HG02852 (cell line): Measurements from ENCODE around the gene CHST2.

ENCODE experiments used
- ATAC-seq: cut with Tn5 transposase; IDR thresholded peaks from one replicate; pipeline ENCODE4 v1.9.1; 2021; ENCODE audit warnings: mild to moderate bottlenecking, moderate library complexity; ENCODE audit not compliant: unreplicated experiment

The CHST2 gene

DNA sequence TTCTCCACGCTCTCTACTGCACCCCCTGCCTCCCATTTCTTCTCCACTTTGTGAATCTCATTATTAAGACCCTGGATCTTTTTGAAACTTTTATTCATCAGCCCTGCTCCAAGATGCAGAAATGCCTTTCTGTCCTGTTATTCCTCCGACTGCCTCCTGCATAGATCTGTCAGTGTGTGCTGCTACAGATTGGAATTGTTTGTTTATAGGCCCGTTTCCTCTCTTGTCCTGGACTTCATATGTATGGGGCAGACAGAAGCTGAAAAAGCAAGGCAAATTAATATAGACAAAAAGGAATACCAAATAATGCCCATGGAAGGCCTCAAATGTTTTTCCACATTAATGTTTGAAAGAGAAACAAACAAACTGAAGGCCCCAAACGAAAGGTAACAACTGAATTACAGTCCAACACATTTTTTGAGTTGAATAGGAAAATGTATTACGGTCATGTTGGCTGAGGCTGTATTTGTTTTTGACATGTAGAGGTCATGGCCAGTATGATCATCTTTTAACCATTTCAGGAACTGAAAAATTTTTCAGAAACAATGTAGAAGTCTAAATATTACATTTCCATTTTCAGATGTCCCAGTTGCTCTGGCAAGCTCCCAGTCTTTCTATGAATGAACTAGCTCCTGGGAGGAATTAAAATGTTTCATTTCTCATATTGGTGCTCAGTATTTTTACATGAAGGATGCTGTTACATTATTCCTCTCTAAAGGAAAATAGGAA is 8.8 kb downstream of the CHST2 start:
- no peak for ATAC-seq

DNA sequence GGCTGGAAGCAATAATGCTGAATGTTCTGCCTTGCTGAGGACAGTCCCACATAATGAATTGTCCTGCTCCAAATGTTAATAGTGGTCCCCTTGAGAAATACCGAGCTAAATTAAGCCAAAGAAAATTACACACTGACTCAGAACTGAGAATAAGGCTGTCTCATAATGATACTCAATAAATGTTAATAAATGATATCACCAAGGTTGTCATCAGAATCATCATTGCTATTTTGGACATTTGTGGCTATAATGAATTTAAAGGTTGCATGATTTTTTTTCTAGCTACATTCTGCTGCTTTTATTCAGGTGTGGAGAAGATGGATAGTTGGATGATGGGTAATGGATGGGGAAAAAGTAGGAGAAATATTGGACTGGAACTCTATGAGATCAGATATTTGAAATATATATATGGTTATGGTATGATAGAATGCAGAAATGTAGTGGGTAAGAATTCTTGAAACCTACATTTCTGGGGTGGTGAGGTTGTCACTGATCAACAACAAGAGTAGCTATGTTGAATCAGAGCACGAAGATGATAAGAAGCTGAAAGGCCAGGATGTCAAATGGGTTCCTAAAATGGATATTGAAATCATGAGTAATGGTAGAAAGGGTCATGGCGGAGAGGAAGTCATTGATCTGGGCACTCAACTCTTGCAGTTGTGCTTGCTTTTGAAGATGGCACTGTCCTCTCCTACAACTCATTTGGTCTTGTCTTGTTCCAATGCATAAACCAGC is 12.8 kb downstream of the CHST2 start:
- ATAC-seq, result no peak

GRCh38 chr3:143134471-143134870 is 14.9 kb downstream of the CHST2 start:
- no peak for ATAC-seq

DNA sequence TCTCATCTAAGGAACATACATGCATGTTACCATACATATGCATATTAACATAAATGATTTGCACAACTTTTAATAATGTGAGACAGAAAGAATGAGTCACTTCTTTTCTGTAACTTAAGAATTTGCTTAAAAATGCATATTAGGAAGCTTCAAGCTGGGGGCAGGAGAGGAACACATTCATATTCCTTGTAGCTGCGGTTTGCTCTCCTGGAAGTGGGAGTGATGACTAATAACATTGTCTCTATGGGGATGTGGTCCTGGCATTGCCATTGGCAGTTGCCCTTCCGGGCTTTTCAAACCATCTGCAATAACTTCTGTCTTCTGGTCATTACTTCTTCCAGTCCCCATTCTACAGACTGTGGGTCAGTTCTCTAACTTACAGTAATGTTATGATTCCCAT is 15.6 kb downstream of the CHST2 start:
- no peak for ATAC-seq

GRCh38 chr3:143137435-143138036 is 18.0 kb downstream of the CHST2 start:
- no peak for ATAC-seq

DNA sequence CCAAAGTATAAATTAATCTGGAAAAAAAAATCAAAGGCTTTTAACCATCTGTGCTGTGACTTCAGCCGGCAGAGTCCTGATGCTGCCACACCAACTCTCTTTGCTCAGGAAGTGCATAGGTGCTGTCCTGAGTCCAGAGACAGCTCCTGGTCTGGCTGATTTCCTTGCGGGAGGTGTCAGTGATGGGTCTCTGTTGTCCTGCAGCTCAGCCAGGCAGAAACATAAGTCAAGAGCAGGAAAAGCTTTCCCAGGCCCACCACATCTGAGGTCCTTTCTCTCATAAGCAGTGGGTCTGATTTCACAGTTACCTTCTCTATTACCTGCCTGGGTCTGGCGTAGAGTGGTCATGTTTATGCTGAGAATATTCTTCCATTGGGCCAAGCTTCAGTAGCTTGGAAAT is 19.4 kb downstream of the CHST2 start:
- no peak for ATAC-seq

DNA sequence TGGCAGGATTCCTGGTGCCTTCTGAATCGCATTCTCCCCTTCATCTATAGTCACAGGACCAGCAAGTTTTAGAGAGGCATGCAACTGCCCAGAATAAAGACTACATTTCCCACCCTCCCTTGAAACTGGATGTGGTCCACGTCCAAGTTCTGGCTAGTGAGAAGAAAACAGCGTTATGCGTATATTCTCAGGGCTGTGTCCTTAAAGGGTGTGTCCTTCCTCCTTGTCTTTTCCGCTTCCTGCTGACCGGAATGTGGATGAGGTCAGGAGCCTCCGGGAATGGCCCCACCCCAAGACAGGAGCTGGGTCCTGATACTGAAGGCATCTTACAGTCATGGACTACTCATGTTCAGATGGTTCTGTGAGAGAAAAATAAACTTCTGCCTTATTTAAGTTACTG is 20.2 kb downstream of the CHST2 start:
- no peak for ATAC-seq

DNA sequence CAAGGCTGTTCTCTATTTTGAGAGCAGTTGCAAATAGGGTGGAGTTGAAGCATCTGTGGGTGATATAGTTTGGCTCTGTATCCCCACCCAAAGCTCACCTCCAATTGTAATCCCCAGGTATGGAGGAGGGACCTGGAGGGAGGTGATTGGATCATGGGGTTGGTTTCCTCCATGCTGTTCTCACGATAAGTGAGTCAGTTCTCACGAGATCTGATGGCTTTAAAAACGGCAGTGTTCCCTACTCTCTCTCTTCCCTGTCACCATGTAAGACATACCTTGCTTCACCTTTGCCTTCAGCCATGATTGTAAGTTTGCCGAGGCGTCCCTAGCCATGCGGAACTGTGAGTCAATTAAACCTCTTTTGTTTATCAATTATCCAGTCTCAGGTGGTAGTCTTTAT is 21.0 kb downstream of the CHST2 start:
- no peak for ATAC-seq

DNA sequence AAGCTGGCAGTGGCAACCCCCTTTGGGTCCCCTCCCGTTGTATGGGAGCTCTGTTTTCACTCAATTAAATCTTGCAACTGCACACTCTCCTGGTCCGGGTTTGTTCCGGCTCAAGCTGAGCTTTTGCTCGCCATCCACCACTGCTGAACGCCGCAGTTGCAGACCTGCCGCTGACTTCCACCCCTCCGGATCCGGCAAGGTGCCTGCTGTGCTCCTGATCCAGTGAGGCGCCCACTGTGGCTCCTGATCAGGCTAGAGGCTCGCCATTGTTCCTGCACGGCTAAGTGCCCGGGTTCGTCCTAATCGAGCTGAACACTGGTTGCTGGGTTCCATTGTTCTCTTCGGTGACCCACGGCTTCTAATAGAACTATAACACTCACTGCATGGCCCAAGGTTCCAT is 22.8 kb downstream of the CHST2 start:
- no peak for ATAC-seq

- ATAC-seq, result no peak
Measured at GRCh38 chr3:143145906-143146305, 26.3 kb downstream of the CHST2 start.

- ATAC-seq, result no peak
Measured at GRCh38 chr3:143146486-143147274, 27.1 kb downstream of the CHST2 start.

DNA sequence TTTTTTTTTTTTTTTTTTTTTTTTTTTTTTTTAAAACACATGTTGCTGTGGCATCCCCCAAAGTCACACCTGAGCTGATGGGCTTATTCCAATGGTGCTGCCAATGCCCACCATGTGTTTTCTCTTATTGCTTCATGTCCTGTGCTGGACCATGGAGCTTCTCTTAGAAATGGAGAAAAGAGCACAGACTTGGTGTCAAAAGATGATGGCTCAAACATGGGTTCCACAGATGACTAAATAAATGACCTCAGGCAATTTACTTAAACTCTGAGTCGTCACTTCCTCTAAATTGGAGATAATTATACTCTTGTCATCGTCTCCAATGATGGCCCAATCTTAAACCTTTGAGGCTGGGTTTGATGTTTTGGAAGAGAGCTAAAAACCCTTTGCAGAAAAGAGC is 28.1 kb downstream of the CHST2 start:
- no peak for ATAC-seq

- ATAC-seq, result no peak
Measured at GRCh38 chr3:143150071-143150470, 30.5 kb downstream of the CHST2 start.

GRCh38 chr3:143151004-143151731 is 31.6 kb downstream of the CHST2 start:
- no peak for ATAC-seq

- ATAC-seq, result no peak
Measured at GRCh38 chr3:143152043-143152442, 32.5 kb downstream of the CHST2 start.

DNA sequence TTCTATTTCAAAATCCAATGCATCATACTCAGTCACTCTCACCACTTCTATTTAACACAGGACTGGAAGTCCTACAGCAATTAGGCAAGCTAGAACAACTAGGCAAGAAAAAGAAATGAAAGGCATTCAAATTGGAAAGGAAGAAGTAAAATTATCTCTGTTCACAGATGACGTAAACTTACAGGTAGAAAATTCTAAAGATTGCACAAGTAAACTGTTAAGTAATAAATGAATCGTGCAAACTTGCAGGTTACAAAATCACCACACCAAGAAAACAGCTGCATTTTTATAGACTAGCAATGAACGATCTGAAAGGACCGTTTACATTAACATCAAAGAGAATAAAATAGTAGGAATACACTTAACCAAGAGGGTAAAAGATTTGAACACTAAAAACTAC is 36.2 kb downstream of the CHST2 start:
- no peak for ATAC-seq

DNA sequence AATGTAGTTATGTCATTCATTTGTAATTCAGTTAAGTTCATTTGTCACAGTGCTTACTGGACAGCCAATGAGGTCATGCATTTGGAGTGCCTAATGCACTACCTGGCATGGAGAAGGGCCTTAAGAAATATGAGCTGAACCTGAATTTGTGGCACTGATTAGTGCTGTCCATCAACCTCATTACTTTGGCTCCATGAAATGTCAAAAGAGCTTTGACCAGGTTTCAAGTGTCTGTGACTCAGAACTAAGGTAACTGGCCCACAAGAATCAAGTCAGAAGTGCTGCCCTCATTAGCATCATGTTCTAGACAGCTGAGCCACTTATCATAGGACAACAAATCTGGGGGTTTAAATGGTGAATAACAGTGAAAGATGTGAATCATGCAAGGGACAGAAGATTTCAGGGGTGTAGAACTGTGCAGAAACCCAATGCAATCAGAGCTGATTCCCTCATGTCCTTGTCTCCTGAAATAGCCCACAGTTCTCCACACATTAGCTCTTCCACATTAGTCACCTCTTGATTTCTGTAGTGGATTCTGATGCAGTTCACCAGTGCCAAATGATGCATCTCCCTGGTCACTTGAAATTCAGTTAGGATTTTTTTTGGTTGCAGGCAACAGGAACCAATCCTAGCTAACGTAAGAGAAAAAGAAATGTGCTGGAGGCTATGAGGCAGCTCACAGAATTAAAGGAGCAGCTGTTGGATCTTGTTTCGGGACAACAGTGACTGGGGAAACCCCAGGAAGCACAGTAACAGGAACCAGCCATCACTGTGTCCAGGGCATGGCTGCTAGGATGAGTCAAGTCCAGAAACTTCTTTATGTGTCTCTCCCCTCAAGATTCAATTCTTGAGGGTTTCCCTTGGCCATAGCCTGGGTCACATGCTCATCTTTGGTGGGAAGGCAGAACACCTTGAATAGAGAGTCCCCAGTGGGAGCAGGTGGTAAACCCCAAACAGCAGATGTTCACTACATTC is 38.7 kb downstream of the CHST2 start:
- peak; percentile 89 for ATAC-seq

DNA sequence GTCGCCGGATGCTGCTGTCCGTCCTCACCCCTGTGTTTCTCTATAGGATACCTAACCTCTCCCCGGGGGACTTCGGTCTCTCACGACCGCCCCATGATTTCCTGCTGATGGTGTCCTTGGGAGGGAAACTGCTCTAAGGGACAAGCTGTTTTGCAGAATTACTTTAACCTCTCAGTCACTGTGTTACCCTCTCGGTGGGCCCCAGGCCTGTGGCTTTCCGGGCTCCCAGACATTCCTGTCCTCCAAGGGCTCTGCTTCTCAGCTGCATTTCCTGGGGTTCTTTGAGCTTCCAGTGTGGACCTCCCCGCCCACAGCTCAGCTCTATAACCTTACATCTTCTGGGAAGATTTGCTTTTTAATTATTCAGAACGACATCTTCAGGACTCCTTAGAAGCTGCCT is 40.9 kb downstream of the CHST2 start:
- no peak for ATAC-seq

DNA sequence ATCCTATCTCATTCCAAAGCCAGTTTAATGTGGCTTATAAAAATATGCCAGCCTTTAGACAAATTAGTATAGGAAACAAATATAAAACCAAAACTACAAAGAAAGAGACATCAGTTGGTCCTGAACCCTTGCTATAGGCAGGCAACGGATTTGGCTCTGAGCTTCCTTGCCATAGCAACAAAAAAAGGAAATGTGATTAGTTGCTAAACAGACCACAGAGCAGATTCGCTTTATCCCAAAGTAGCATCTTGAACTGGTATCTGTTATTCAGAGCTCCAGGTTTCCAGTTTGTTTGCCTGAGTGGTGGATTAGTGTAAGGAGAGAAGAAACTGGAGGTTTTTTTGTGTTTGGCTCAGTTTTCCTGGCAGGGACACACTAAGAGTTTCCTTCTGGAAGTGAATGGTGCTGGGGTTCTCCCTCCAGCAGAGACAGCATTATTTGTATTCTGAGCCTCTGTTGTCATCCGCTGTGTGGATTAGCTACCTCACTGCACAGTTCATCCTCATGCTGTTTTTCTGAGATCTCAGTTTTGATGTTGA is 44.1 kb downstream of the CHST2 start:
- no peak for ATAC-seq
